Ecto neural progenitor cell (in vitro differentiated cells): ENCODE measurements around the gene EIF2B4.
A peak's percentile ranks its signal among the peaks of the same experiment; 100 is the strongest.

Experiments
- DNase-seq: peaks from one replicate; pipeline ENCODE4 v3.0.0-alpha.2; 2018; ENCODE audit warnings: low spot score

The EIF2B4 gene

DNA sequence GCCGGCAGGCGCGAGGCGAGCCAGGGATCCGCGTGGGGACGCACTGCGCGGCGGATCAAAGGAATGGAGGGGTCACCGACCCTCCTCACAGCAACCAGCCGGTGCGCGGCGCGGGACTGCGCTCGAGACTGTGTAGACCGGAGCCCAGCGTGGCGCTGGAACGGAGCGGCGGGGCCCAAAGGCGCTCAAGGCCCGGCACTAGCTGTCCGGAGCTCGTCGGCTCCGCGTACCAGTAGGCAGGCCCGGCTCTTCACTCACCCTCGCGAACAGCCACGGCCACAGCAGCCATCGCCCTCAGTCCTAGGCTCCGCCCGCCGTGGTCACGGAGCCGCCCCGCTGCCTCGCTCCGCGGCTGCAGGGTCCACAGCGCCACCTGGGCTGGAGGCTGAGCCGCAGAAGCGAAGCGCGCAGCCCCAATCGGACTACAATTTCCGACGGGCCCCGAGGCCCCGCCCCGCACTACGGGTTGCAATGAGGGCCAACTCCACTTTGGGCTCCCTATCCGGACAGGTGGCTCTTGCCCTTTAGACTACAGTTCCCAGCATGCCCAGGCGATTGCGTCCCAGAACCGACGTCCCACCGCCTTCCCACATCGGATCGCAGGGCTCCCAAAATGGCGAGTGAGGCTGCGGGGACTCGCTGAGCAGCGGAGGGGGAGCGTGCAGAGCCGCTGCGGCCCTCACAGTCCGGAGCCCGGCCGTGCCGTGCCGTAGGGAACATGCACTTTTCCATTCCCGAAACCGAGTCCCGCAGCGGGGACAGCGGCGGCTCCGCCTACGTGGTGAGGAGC is at the start of gene EIF2B4, which contains the start of gene SNX17:
TSS of gene EIF2B4 (minus strand) at position 313 of the 790 bp plus-strand sequence. CDS start at position 289, 24 bp downstream.
TSS of gene SNX17 (plus strand) at position 591 of the 790 bp plus-strand sequence. CDS start at position 719, 128 bp downstream.
- peak; percentile 99 for DNase-seq

DNA sequence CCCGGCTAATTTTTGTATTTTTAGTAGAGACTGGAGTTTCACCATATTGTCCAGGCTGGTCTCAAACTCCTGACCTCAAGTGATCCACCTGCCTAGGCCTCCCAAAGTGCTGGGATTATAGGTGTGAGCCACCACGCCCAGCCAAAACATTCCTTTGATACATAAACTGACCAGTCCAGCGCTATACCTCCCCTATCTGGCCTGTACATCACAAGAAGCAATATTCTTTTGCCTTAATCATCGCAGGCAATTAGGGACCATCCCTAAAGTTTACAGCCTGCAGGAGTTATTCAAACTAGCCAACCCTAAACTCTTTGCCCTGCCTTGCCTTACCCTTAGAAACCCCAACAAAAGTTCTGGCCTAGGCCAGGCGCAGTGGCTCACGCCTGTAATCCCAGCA is 46.0 kb upstream of the EIF2B4 start:
- no peak for DNase-seq

DNA sequence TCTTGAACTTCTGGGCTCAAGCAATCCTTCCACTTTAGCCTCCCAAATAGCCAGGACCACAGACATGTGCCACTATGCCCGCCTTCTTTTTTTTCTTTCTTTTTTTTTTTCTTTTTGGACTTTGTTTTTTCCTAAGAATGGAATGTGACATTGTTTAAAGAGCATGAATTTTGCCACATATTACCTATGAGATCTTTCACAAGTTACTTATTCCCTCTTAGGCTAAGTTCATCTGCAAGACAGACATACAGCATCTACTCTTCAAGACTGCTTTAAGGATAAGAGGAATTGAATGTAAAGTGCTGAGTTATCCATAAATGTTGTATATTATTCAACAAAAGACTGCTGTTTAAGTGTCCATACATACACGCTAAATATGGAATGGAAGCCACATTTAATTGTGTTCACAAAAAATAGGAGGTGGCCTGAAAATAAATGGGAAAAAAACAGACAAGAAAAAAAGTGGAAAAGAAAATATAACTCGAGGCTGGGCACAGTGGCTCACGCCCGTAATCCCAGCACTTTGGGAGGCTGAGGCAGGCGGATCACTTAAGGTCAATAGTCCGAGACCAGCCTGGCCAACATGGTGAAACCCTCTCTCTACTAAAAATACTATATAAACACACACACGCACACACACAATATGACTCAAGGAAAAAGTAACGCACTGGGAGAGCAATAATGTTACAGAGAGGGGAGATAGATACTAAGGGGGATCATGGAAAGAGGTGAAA is 42.4 kb upstream of the EIF2B4 start:
- no peak for DNase-seq

DNA sequence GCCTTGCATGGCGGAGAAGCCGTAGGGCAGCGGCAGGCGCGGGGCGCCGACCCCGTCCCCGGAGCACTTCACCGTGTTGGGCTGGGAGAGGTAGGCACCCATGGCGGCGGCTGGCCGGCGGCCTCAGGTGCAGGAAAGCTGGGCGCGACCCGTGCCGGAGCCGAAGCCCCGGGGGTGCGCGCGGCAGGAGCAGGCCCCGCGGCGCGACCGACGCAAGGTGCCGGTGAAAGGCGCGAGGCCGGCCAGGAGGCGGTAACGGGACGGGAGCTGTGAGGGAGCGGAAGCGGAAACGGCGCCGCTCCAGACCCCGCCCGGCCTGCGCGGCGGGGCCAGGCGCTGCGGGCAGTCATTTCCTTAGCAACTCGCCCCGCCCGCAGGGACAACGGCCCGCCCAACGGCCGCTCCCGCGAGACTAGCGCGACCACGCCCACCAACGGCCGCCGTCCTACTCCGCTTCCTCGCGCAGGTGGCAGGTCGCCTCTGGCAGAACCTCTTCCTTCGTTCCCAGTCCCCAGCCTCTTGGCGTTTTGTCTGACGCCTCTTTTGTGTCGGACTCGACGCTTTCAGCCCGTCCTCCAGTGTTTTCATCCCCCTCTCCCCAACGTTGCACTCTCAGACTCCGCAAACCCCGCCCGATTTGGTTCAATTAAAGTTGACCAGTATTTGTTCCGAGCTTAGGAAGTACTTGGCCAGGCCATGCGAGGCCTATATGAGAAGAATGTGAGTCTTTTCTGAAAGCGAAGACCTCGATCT is 39.4 kb upstream of the EIF2B4 start, which contains the start of gene PPM1G:
TSS of gene PPM1G (minus strand) at position 271 of the 753 bp plus-strand sequence. CDS start at position 102, 169 bp downstream.
- peak; percentile 97 for DNase-seq

DNA sequence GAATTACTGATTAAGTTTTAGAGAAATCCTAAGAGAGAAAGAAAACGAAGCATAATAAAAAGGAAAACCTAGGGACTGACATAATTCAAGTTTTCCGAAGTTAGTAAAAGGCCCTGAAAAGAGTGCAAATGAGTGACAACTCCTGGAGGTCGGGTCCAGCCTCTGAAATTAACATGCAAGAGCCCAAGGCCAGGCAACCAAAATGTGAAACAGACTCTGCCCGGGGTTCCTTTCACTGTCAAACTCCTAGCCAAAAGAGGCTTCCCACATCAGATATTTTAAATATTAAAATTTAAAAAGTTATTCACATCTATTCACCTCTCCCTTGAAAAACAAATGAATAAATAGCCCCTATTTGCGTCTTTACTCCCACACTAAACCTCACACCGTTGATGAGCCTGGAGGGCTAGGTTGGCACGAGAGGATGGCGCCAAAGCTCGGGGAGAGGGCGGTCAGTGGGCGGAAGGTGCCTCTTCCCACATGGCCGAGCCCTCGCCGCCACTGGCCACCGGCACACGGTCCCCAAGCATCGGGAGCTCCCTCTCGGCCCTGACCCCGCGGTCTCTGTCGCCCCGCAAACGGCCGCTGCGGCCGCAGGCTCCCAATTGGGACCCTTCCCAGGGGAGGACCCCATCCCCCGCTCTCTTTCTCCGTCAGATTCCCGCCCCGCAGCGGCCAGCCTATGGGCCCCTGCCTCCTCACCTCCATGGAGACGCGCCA is 38.6 kb upstream of the EIF2B4 start:
- no peak for DNase-seq

DNA sequence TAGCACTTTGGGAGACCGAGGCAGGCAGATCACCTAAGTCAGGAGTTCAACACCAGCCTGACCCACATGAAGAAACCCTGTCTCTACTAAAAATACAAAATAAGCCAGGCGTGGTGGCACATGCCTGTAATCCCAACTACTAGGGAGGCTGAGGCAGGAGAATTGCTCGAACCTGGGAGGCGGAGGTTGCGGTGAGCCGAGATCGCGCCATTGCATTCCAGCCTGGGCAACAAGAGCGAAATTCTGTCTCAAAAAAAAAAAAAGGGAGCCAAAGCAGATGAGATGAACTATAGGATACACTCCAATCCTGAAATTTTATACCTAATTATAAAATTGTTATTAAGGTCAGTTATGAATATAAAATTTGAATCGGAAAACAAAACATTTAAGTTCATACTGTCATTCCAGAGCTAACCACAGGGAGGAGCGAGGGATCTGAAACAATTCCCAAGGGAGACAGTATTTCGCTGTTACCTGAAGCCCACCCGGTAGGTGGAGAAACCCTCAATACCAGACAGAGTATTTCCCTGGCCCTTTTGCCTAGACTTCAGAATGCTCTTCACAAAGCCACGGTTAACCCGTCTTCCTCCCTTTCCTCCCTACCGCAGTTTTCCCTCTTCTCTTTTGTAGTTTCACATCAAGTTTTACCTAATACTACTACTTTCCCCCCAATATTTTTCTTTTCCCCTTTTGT is 37.8 kb upstream of the EIF2B4 start:
- DNase-seq: peak; percentile 53

DNA sequence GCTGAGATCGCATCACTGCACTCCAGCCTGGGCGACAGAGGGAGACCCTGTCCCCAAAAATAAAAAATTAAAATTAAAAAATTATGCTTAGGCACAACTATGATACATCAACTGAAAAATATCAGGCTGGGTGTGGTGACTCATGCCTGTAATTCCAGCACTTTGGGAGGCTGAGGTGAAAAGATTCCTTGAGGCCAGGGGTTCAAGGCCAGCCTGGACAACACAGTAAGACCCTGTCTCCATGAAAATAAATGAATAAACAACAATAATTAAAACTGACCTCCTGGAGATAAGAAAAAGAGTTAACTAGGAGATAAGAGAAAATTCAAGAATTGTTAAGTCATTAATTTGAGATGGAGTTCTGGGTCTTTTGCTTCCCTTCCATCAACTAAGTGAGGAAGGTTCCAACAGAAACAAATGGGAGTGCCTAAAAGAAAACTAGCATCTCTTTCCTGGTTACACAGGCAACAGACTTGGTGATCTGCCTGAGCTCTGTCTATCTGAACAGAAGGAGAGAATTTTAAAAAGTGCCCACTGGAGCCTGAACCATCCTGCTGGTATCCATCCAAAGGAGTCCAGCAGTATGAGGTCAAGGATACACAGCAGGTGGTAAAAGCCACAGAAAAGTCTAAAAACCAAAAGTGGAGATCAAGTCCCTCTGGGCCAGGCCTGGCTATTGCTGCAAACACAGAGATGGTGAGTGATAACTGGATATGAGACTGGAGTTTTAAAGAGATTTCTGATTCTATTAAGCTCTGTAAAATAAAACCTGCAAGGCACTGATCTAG is 30.4 kb upstream of the EIF2B4 start:
- no peak for DNase-seq

DNA sequence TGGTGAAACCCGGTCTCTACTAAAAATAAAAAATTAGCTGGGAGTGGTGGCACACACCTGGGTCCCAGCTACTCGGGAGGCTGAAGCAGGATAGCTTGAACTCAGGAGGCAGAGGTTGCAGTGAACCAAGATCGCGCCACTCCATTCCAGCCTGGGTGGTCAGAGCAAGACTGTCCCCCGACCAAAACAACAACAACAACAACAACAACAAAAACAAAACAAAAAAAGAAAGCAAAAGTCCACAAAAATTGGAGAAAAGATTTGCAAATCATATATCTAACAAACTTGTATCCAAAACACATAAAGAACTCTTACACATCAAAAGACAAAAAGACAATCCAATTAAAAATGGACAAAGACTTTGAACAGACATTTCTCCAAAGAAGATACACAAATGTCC is 28.8 kb upstream of the EIF2B4 start:
- DNase-seq: no peak

DNA sequence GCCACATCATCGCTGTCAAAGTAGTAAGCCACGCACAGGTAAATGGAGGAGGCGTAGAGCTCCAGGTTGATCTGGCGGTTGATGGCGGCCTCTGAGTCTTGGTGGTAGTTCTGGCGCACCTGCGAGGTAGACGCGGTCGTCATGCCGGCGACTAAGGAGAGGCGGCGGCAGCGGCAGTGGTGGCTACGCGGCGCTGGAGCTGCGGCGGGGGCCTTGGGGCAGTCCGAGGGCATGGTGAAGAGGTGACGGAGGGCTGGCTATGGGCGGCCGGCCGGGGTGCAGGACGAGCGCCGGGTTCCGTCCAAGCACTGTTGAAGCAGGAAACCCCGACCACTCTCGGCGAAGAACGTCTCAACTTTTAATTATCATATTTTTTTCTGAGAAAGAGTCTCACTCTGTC is 23.1 kb upstream of the EIF2B4 start:
- DNase-seq: no peak

DNA sequence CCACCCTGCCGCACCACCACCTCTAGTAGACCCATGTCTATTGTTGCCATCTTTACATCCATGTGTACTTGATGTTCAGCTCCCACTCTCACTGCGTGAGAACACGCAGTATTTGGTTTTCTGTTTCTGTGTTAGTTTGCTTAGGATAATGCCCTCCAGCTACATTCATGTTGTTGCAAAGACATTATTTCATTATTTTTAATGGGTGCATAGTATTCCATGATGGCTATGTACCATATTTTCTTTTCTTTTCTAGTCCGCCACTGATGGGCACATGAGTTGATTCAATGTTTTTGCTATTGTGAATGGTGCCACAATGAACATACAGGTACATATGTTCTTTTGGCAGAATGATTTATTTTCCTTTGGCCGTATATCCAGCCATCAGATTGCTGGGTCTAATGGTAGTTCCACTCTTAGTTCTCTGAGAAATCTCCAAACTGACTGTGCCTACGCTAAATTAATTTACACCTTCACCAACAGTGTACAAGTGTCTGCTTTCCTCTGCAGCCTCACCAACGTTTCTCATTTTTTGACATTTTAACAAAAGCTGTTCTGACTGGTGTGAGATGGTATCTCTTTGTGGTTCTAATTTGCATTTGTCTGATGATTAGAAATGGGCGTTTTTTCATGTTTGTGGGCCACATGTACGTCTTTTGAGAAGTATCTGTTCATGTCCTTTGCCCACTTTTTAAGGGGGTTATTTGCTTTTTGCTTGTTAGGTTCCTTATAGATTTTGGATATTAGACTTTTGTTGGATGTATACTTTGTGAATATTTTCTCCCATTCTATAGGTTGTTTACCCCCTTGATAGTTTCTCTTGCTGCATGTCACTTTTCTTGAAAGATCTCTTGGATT is 20.9 kb upstream of the EIF2B4 start:
- DNase-seq: no peak

DNA sequence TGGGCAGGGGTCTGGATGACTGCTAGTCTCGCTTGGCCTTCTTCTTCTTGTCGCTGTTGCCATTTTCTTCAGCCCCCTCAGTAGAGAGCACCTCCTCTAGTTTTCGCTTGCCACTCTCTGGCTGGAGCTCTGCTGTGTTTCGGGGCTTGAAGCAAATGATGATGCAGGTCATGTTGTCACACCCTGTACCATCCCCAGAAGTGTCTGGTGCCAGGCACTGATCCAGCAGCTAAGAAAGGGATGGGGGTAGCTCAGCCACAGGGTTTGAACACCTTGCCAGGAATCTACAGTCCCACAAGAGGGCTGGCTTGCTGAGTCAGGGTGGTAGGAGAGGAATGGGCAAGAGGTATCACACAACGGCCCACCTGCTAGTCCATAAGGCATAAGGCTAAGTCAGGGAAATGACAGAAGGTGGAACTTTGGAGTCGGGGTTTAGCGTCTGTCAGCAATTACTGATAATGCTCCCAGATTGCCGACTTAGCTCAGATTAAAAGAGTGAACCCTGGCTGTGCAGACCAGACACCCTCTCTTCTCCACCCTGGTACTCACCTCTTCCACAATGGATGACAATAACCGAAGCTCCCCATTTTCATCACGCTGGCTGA is 11.5 kb upstream of the EIF2B4 start:
- DNase-seq: no peak

DNA sequence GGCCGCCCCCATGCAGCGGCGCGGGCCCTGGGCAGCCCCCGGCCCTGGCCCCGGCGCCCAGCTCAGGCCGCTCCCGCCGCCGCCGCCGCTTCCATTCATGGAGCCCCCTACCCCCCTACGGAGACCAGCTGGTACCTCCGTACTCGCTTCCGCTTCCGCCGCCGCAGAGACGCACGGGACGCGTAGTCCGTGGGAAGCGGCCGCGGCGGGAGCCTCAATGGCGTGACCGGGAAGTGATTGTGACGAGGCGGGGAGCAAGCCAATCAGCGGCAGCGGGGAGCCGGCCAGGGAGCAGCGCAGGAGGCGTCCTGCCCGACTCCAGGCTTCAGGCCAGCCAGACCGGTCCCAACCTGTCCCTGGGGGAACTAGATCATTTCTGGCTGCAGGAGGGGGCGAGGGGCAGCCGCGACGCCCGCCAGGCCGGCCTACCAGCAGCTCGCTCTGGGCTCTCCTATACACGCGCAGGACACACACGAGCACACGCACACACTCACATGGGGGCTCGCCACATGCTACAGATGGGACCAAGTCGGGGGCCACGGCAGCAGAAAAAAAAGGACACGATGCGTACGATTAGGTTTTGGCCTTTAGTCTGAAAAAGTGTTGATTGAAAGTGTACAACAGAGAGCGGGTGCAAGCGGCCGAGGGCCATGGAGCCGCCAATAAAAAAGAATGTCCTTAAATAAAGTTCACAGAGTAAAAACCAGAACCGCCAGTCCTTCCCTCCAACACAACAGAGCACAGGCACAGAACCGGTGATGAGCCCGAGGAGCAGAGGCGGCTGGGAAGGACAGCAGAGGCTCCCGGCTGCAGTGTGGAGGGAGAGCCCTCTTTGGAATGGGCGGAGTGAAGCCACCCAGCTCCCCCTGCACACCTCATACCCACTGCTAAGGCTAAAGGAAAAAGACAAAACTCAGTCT is 10.7 kb upstream of the EIF2B4 start, which contains the start of gene ZNF513:
TSS of gene ZNF513 (minus strand) at position 109 of the 920 bp plus-strand sequence. CDS start 208 bp downstream, outside the sequence.
- peak; percentile 97 for DNase-seq

DNA sequence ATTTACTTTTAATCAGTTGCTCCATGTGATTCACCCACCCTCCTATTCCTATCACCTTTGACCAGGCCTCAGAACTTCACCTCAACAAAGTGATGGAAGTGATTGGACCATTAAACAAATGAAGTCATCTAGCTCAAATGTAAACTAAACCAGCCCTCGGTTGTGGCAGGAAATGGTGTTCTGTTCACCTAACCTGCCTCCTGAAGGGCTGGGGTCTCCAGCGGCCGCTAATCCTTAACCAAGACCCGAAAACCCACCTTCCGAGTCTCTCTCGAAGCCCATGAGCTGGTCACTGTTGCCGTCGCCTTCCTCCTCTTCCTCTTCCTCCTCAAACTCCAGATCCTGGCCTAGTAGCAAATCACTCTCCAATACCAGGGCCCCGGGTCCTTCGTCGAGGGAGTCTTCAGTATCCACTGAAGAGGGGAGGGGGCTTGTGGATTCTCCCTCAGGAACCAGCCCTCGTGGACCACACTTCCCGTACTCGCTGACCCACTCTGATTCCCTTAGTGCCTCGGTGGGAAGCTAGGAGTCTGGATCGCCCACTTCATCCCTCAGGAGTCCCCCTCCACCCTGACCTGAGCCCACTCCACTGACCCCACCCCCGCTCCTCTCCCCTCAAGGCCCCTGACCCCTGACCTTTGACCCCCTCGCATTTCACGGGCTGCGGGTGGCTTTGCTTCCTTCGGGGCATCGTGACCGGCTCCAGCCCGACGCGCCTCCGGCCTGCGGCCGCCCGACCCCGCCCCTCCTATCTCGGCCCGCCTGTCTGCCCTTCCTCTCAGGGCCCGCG is 9.9 kb upstream of the EIF2B4 start:
- DNase-seq: peak; percentile 90

DNA sequence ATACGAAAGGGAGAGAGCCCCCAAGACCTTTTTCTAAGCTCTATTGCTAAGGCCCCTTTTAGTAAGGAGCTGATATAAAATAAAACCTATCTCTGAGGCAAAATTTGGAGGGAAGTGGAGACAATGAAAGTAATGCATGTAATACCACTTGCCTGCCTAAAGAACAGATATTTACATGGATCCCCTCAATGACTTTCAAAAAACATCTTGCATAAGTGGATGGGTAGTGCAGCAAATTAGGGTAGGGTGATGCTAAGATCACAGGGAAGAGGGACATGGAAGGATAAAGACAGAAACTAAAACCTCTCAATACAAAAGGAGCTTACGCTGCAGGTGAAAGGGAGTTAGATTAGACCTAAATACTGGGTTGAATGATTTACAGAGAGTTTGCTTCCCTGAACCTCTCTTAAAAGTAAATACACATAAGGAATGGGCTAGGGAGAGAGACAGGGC is 9.3 kb upstream of the EIF2B4 start:
- DNase-seq: no peak

DNA sequence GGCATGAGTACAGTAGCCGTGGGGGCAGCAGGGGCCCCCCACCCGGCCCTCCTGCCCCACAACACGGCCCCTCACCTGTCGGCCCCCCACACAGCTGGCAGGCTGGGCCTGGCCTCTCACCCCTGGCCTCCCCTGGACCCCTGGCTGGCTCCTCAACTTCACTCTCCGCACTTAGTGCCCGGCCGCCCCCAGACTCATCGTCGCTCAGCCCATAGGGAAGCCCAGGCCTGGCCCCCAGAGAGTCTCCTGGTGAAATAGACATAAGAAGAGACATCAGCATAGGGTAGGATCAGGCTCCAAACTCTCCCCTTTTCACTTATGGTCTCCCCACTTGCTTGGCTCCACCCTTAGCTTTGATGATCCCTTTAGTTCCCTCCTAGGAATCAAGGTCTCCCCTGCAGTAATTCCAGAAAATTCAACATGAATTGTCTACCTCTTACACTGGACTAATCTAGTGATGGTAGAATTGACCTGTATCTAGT is 8.7 kb upstream of the EIF2B4 start:
- no peak for DNase-seq

DNA sequence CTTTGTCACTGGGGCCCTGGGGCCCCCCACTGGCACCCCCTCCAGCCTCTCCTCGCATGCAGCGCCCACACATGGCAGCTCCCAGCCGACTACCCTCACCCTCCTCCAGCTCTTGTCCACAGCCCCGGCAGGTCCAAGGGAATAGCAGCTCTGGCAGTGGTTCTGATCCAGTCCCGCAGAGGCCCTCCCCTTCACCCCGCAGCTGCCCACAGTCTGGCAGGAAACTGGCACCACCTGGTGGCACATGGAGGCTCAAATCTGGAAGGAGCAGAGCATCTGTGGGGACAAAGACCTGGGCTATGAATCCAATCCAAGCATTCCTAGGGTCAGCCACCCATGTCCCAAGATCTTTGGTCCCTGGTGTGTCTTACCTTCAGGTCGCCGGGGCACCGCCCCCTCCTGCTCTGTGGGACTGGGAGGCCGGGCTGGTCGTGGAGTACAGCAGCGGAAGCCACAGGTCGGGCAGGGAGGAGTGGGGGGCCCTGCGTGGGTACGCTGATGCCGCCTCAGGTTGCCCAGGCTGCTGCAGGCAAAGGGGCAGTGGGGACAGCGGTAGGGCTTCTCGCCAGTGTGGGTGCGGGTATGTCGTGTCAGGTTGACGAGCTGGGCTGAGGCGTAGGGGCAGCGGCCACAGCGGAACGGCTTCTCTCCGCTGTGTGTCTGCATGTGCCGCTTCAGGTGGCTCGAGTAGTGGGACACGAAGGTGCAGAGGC is 8.1 kb upstream of the EIF2B4 start:
- no peak for DNase-seq
